ENCODE measurements around the gene RBM19. TPM values are rescaled to one million over a fixed set of nuclear protein-coding genes. Genes with fewer than 3 reads are reported as not detected.

Gene RBM19
- total and polyA plus RNA-seq, 2 of the 4 experiments (the other 2 are of a cell fraction), result 18.7 to 19.2 TPM

GRCh38 chr12:113923251-113923650 is 42.9 kb downstream of the RBM19 start:
- Histone ChIP-seq H3K9me1 (ENCODE audit: insufficient read depth, low read length) (0 out of 2 replicates have a peak, but pooled peaks cover under 1% of the 10 kb centered on the region), H2BK15ac (ENCODE audit: low read depth, low read length) (no peak overlapping the region), H3K27me3 (ENCODE audit: control insufficient read depth, insufficient read depth, low read length) (no peaks in the 10 kb centered on the region), H3K79me1 (ENCODE audit: low read depth in 1 of 2, low read length in 2 of 2) (no peaks in the 10 kb centered on the region), H2AFZ (replicated peaks; ENCODE audit: low read length, poor library complexity) (no peak overlapping the region), H3K4me1 (ENCODE audit: control insufficient read depth, insufficient read depth, low read length) (no peaks in the 10 kb centered on the region), H2AK9ac (replicated peaks; ENCODE audit: low read depth, low read length, poor library complexity) (no peak overlapping the region), H3K14ac (replicated peaks; ENCODE audit: low read depth, low read length) (no peak overlapping the region), H2BK120ac (ENCODE audit: low read depth, low read length) (no peak overlapping the region), H3K56ac (ENCODE audit: extremely low read depth, insufficient read depth, low read length) (no peak overlapping the region), H3K36me3 (ENCODE audit: control insufficient read depth, insufficient read depth, low read length) (peaks cover 19% of the 10 kb centered on the region), H3K27ac (ENCODE audit: insufficient read depth, low read length) (no peak overlapping the region), H3K18ac (ENCODE audit: low read depth, low read length) (no peak overlapping the region), H3K4me3 (ENCODE audit: insufficient read depth, low read depth, low read length) (no peak overlapping the region), H3K4ac (ENCODE audit: low read depth, low read length) (no peak overlapping the region), H2AK5ac (ENCODE audit: low read depth, low read length) (no peak overlapping the region), H3K9ac (ENCODE audit: low read depth, low read length) (no peak overlapping the region), H3K4me2 (ENCODE audit: low read depth, low read length) (no peak overlapping the region), H2BK5ac (ENCODE audit: low read depth, low read length, poor library complexity, severe bottlenecking) (no peak overlapping the region), H2BK20ac (ENCODE audit: low read depth, low read length) (no peak overlapping the region), H3K23ac (ENCODE audit: low read depth, low read length) (no peak overlapping the region), H4K8ac (ENCODE audit: low read depth in 2 of 2, low read length in 2 of 2) (no peak overlapping the region), H4K20me1 (ENCODE audit: insufficient read depth, low read length) (no peaks in the 10 kb centered on the region), H4K91ac (ENCODE audit: insufficient read depth, low read depth, low read length) (no peak overlapping the region), H3K9me3 (ENCODE audit: control insufficient read depth, insufficient read depth, low read length) (no peaks in the 10 kb centered on the region), H4K5ac (ENCODE audit: low read depth, low read length) (no peak overlapping the region)
- intact Hi-C loops (cut with micrococcal nuclease) (no loop called here), in situ Hi-C loops (cut with MboI; ENCODE audit: low sequenced_read_pairs) (no loop called here), dilution Hi-C loops (cut with HindIII; ENCODE audit: low sequenced_read_pairs, unreplicated experiment) (no loop called here)
- no peak for TF ChIP-seq MAZ (IDR thresholded peaks at IDR 0.05; ENCODE audit: borderline replicate concordance, low read depth, low read length)
- no peak for TF ChIP-seq RAD21 (IDR thresholded peaks at IDR 0.05; ENCODE audit: low read length)
- no peak for TF ChIP-seq MAFK (IDR thresholded peaks at IDR 0.05; ENCODE audit: low read depth, low read length)
- no peak for TF ChIP-seq POLR2A (IDR thresholded peaks at IDR 0.05; ENCODE audit: low read depth, low read length)
- no peak for TF ChIP-seq RCOR1 (IDR thresholded peaks at IDR 0.05; ENCODE audit: insufficient replicate concordance, low read length)
- TF ChIP-seq MXI1 (IDR thresholded peaks at IDR 0.05; ENCODE audit: borderline replicate concordance, low read depth, low read length), result no peak
- TF ChIP-seq RFX5 (IDR thresholded peaks at IDR 0.05; ENCODE audit: low read depth, low read length), result no peak
- no peak for TF ChIP-seq SMC3 (IDR thresholded peaks at IDR 0.05; ENCODE audit: low read depth, low read length)
- no peak for TF ChIP-seq FOS (IDR thresholded peaks at IDR 0.05; ENCODE audit: low read depth, low read length)
- TF ChIP-seq CEBPB (IDR thresholded peaks at IDR 0.05; ENCODE audit: low read depth, low read length), result no peak
- TF ChIP-seq ELK1 (IDR thresholded peaks at IDR 0.05; ENCODE audit: borderline replicate concordance, low read depth, low read length), result no peak
- no peak for TF ChIP-seq CHD1 (IDR thresholded peaks at IDR 0.05; ENCODE audit: low read depth, low read length)
- no peak for TF ChIP-seq BHLHE40 (IDR thresholded peaks at IDR 0.05; ENCODE audit: low read depth, low read length)
- no peak for TF ChIP-seq CTCF (conservative IDR thresholded peaks at IDR 0.05; ENCODE audit: low read depth, low read length)
- no peak for TF ChIP-seq NFE2L2 (IDR thresholded peaks at IDR 0.05; ENCODE audit: low read depth, low read length)
- WGBS, 2 experiments (ENCODE audit: extremely low coverage in 2 of 2, insufficient read length in 1 of 2), result 100% methylated on average over 4 of the region's 5 CpGs; no CpG with 5 or more reads in 1 of the 2 experiments
- ATAC-seq (ENCODE audit: low read depth) (no peak), DNase-seq (no peak)
- ChIA-PET CTCF (no interaction called here), POLR2A (ENCODE audit: unreplicated experiment) (no interaction called here)
- no TSS peak for BruUV-seq (replicated peaks)
